Omental fat pad (tissue), 4 donors: ENCODE measurements around the gene TMEM115. TPM values are rescaled to one million over a fixed set of nuclear protein-coding genes. Genes with fewer than 3 reads are reported as not detected.
A peak's percentile ranks its signal among the peaks of the same experiment; 100 is the strongest.

ENCODE experiments used
- ATAC-seq: fragments of 150-250 bp; one replicate; pipeline ENCODE4 v1.9.1; 2016; ENCODE audit warnings: mild to moderate bottlenecking, moderate library complexity; ENCODE audit not compliant: low FRiP score
- DNase-seq: peaks from one replicate; pipeline ENCODE4 v3.0.0-alpha.2; 2019; ENCODE audit warnings: low spot score
- total RNA-seq, 4 donors: library from RNA; depleted of rRNA; stranded (reverse); fragments of >200 nt; gene quantifications; one replicate each; pipeline ENCODE4 v1.1.0, GENCODE V29; 2016
- TF ChIP-seq, protein P1 (sequence below), 3 donors: fragments of 450-650 bp; IDR thresholded peaks; one replicate each; pipeline ENCODE4 v1.5.1; 2016 to 2017; ENCODE audit warnings: antibody characterized with exemption in 3 of 3, mild to moderate bottlenecking in 3 of 3, moderate library complexity in 2 of 3

TMEM115 gene
- total RNA-seq, 4 donors from 2014 or later, result 41.5 to 70.6 (median 52.1) TPM

DNA sequence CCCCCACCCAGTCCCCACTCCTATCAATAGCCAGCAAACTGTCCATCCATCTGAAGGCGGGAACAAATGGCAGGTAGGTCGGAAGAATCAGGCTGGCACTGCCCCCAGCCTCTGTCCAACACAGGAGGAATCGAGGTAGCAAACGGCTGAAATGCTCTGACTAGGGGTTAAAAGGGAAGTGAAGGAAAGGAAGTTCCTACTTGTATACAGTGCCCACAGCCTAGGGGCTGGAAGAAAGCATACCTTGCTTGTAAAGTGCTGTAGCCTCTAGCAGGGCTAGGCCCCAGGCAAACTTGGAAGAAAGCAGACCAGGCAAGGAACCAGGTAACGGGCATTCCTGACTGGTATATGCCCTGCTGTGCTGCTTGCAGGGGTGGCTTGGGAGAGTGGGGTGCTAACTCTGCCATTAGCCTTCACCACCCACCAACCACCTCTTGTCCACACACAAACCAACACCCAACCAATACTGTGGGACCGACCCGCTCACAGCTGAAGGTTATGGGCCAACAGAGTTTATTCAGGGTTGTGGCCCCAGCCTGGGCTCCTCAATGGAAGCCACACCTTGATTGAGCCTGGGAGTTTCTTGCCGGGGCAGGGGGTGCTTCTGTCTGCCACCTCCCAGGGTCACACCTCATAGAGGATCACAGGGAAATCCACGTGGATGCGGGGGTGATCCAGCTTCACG, 33.7 kb downstream of the TMEM115 start:
- TF ChIP-seq, protein P1, sequence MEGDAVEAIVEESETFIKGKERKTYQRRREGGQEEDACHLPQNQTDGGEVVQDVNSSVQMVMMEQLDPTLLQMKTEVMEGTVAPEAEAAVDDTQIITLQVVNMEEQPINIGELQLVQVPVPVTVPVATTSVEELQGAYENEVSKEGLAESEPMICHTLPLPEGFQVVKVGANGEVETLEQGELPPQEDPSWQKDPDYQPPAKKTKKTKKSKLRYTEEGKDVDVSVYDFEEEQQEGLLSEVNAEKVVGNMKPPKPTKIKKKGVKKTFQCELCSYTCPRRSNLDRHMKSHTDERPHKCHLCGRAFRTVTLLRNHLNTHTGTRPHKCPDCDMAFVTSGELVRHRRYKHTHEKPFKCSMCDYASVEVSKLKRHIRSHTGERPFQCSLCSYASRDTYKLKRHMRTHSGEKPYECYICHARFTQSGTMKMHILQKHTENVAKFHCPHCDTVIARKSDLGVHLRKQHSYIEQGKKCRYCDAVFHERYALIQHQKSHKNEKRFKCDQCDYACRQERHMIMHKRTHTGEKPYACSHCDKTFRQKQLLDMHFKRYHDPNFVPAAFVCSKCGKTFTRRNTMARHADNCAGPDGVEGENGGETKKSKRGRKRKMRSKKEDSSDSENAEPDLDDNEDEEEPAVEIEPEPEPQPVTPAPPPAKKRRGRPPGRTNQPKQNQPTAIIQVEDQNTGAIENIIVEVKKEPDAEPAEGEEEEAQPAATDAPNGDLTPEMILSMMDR (IDR thresholded peaks at IDR 0.05), result no peak
- ATAC-seq (no peak), DNase-seq (no peak)

DNA sequence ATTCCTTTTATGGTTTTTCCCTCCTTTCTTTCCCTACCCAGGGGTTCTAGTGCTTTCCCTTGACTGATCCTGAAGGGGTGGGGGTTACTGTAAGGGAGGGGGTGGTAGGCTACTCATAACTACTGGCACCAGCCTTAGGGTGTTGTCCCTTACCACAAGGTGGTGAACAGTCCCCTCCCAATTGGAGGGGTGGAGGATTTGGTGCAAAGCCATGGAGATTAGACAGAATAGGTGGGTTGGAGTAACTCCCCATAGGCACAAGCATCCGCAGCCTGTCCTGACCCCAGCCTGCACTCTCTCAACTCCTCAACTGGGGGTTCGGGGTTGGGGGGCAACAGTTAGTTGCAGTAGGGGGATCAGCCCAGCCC, 34.2 kb downstream of the TMEM115 start:
- TF ChIP-seq, protein P1 (IDR thresholded peaks at IDR 0.05), result no peak
- DNase-seq (no peak), ATAC-seq (no peak)

DNA sequence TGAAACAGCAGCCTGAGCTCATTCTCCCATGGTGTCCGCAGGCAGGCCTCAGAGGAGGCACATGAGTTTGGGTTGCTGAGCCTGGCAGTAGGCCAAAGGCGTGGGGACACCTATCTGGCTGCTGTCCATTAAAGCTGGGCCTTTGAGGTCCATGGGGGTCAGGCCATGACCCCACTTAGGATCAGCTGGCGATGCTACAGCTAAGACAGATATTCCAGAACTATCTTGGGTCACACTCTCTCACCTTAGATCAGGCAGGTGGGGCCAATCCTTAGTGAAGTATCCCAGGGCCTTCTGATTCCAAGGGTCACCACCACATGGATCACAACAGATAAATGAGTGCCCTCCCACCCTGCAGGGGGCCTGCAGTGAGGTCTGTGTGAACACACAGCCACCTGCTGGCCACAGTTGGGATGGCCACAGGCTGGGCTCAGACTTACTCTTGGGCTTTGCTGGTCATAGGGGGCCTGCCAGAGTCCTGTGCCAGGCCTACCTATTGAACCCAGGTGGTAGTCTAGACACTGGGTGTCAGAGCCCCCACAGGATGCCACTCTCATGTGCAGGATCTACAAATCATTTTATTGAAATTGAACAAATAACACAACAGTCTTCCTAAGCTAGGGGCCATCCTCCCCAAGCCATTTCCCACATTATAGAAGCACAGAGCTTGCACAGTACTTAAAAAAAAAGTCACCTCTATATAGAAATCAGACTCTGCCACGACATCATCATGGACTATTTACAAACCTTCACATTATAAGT, 34.8 kb downstream of the TMEM115 start:
- TF ChIP-seq, protein P1 (IDR thresholded peaks at IDR 0.05), result peak in 2 of 3 donors; percentile 79 to 84
- ATAC-seq (no peak), DNase-seq (peak; percentile 77)

DNA sequence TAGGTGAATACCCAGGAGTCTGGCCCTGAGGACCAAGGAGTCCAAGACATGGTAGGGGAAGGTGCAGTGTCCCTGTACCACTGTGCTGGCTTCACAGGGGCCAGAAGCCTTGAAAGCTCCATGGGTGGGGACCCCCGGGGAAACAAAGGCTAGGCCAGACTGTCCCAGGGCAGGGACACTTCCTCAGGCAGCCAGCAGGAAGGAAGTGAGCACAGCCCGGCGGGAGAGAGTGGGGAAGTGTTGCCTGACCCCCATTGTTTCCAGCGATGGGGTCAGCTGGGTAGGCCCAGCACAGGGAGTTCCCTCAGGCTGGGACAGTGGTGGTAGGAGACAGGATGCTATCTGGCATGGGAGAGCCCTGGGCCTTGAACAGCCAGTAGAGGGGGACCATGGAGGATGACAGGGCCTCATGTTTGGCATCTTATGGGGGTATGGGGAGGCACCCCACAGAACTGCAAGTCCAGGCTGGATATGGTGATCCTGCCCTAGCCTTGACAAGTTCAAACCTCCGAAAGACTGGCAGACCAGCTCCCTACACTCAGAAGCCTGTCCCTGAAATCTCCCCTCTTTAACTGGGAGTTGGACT, 35.6 kb downstream of the TMEM115 start:
- TF ChIP-seq, protein P1 (IDR thresholded peaks at IDR 0.05), result no peak
- ATAC-seq (no peak), DNase-seq (no peak)

DNA sequence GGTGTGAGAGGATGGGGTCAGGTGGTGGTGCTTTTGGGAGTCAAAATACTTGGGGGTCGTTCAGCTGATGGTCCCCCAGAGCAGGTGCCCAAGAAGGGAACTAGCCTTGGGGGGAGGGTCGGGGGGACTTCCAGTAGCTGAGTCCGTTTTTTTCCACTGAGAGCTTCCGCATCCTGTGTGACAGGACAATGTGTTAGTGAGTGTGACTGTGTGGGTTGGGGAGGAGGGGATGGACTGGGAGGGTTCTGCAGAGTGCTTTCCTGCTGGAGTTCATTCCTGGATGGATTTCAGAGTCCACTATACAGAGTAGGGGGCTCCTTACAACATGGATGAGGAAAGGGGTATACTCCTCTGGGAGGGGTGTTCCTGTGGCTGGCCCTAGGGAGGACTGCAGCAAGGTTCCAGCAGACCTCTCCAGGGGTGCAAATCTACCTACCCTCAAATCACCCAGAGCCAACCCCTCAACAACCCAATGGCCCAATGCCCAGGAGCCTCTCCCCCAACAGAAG, 36.2 kb downstream of the TMEM115 start:
- DNase-seq (no peak), ATAC-seq (no peak)
- TF ChIP-seq, protein P1 (IDR thresholded peaks at IDR 0.05), result no peak

DNA sequence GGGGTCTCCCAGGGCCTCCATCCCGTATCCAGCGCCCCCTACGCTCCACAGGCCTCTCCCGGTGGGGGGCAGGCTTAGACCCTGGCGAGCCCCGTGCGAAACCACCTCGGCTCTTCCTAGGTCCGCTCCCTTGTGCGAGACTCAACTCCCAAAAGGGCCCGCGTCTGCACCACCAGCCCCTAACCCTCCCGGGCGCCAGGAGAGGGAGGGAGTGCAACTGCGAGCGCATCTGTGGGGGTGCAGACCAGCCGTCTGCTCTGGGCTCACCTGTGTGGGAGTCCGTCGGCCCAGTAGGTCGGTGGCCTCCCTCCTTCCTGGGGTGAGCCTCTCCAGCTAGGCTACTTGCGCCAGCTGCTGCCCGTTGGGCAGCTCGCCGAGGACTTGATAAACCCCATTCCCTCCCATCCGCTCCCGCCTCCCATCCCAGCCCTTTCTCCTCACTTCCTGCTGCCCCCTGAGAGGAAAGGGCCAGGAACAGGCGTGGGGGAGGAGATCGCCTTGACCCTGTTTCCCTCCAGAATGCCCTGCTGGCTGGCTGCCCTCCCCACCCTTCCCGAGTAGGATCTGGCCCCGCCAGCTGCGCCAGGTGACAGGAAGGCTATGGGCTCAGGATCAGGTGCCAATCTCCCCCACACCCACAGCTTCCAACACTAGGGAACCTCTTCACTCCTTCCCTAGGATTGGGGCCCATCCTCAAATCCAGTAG, 36.8 kb downstream of the TMEM115 start, which contains the start of gene HYAL2:
Gene HYAL2 (minus strand): TSS at position 360 of the 706 bp plus-strand sequence. CDS start 2,256 bp downstream, outside the sequence.
- TF ChIP-seq, protein P1 (IDR thresholded peaks at IDR 0.05), result no peak
- no peak for DNase-seq
- ATAC-seq, result no peak
